ENCODE results near the gene IL22.

Gene IL22

DNA sequence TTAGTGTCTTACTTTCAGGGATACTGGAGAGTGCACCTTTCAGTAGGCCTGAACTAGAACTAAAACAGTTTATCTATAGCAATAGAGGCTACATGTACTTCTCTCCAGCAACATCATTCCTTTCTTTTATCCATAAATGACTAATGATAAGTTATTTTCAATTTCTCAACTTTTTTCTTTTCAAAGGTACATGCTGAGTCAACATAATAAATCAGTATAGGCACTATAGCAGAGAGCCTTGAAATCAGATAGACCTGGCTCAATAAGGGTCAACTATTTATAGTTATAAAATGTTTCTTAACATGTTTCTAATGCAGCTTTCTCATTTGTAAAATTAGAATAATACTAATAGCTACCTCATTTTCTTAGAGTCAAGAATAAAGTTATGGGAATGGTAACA, 5.6 kb downstream of the IL22 start:
- no peak overlapping the region for H3K4me3 ChIP-seq (ENCODE audit: low read depth, low read length)
- TF ChIP-seq, protein P1, sequence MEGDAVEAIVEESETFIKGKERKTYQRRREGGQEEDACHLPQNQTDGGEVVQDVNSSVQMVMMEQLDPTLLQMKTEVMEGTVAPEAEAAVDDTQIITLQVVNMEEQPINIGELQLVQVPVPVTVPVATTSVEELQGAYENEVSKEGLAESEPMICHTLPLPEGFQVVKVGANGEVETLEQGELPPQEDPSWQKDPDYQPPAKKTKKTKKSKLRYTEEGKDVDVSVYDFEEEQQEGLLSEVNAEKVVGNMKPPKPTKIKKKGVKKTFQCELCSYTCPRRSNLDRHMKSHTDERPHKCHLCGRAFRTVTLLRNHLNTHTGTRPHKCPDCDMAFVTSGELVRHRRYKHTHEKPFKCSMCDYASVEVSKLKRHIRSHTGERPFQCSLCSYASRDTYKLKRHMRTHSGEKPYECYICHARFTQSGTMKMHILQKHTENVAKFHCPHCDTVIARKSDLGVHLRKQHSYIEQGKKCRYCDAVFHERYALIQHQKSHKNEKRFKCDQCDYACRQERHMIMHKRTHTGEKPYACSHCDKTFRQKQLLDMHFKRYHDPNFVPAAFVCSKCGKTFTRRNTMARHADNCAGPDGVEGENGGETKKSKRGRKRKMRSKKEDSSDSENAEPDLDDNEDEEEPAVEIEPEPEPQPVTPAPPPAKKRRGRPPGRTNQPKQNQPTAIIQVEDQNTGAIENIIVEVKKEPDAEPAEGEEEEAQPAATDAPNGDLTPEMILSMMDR (IDR thresholded peaks at IDR 0.05; ENCODE audit: low read depth, low read length), result no peak

DNA sequence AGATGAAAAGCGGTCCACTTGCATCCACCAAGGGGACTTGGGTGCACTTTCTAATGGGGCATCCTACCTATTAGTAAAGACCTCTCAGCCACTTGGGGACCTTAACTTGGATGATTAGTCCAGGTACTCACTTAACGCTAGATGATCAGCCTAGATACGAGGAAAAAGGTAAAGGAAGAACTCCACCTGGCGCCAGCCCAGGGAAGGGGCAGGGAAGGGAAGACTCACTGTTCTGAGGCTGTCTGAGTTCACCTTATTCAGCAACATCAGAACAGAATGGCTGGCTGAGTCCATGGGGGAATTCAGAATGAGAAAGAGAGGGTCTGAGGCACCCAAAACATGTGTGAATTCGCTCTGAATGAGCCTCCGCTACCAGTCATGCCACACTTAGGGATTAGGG, 7.1 kb downstream of the IL22 start:
- TF ChIP-seq, protein P1 (IDR thresholded peaks at IDR 0.05; ENCODE audit: low read depth, low read length), result no peak
- H3K4me3 ChIP-seq (ENCODE audit: low read depth, low read length), result no peak overlapping the region

DNA sequence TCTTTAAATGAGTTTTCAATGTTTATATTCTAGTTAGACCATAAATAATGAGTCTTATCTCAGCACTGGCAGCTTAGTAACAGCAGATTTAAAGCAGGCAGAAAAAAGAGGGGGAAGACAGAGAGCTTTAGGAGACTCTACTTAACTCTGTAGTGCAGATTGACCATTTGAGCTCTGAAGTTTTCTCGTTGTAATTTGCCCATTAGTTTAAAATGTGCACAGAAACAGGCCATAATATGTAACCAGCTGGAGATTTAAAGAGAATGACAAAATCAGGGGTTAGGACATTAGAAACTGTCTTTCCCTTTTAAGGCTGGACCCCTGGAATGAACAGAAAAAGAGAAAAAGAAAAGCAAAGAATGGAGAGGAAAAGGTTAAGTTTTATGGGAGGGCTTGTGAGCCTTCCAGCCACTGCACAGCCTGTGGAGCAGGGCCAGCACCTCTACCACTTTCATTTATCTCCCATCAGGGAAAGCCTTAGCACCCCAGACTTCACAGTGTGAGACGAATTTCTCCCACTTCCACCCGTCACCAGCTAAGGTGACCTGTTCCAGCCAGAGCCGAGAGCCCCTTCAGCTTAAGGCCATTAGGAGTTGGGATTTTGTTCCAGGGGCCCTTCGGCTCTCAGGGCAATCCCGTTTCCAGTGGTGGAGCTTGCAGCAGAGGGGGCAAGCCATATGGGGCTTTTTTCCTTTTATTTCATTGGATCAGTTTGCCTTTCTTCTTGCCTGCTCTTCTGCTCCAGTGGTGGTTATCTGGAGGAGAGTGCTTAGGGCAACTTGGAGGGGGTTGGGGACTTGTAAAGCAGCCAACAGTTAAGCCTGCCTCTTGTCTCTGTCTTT, 8.0 kb downstream of the IL22 start:
- TF ChIP-seq, protein P1 (IDR thresholded peaks at IDR 0.05; ENCODE audit: low read depth, low read length), result no peak
- no peak overlapping the region for H3K4me3 ChIP-seq (ENCODE audit: low read depth, low read length)

DNA sequence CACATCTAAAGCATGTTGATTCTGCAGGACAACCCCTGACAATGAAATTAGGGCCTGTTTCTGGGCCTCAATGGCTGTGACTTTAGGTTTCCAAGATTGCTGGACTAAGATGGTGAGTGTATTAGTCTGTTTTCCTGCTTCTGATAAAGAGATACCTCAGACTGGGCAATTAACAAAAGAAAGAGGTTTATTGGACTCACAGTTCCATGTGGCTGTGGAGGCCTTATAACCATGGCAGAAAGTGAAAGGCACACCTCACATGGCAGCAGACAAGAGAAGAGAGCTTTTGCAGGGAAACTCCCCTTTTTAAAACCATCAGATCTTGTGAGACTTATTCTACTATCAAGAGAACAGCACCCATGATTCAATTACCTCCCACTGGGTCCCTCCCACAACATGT, 10.6 kb downstream of the IL22 start:
- H3K4me3 ChIP-seq (ENCODE audit: low read depth, low read length), result no peak overlapping the region
- TF ChIP-seq, protein P1 (IDR thresholded peaks at IDR 0.05; ENCODE audit: low read depth, low read length), result no peak

DNA sequence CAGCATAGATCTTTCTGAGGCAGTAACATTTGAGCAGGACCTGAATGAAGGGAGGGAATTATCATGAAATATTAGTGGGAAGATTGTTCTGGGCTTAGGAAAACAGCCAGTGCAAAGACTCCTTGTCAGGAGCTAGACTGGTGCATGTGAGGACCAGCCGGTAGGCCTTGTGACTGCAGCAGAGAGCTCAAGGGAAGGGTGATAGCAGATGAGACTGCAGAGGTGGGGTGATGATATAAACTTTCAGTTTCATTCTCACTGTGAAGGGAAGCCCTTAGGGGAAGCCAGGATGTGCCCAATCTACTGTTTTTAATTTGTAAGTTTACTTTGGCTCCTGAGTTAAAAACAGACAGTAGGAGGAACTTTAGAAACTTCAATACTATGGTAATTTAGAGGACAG, 12.4 kb downstream of the IL22 start:
- TF ChIP-seq, protein P1 (IDR thresholded peaks at IDR 0.05; ENCODE audit: low read depth, low read length), result no peak
- H3K4me3 ChIP-seq (ENCODE audit: low read depth, low read length), result no peak overlapping the region

DNA sequence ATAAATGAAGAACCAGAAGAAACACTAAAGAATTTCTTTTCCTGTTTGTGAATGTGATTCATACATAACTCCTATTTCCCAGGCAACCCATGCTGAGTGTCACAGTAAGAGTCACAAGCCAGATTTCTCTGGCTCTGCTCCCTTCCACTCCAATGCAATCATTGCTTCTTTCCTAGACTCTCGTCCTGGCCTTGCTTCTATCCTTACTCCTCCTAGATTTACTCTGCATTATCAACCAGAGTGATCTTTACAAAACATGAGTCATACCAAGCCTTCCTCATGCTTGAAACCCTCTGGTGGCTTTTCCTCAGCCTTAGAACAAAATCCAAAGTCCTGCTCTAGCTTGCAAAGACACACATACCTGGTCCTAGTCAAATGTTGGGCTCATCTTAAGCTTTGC, 13.3 kb downstream of the IL22 start:
- H3K4me3 ChIP-seq (ENCODE audit: low read depth, low read length), result no peak overlapping the region
- TF ChIP-seq, protein P1 (IDR thresholded peaks at IDR 0.05; ENCODE audit: low read depth, low read length), result no peak

DNA sequence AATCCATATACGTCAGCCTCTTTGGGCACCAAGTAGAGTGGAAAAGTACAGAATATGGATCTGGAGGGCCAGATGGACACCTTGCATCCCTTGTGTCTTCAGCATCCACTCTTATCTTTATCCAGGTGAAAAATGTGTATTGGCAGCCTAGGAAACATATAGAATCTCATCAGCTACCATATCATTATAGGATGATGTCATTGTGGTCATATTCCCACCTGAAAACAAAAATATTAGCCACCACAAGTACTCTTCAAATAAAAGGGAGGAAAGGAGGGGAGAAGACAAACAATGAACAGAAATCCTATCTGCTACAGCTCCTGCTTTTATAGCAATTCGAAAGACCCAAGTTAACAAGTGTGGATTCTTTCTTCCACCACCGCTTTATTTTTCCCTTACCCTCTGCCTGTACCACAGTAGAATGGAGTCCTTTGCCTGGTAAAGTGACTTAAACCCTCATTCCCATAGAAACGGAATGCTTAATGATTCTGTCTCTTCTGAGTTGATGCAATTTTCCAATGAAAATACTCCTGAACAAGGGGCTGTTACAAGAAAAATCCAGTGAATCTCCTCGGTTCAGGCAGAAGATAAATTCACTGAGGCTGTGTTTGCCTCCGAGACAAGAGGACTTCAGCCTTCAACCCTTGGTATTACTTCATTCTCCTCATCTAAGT, 14.0 kb downstream of the IL22 start:
- TF ChIP-seq, protein P1 (IDR thresholded peaks at IDR 0.05; ENCODE audit: low read depth, low read length), result no peak
- H3K4me3 ChIP-seq (ENCODE audit: low read depth, low read length), result no peak overlapping the region

All from WI38 (cell line).